ENCODE data around the gene LMF2. TPM values are rescaled to one million over a fixed set of nuclear protein-coding genes. Genes with fewer than 3 reads are reported as not detected.

Gene LMF2
- total and polyA plus RNA-seq, 2 of the 4 experiments (the other 2 are of a cell fraction), result 16.8 to 82.6 TPM

GRCh38 chr22:50454556-50455075 is 52.9 kb downstream of the LMF2 start:
- POLR2A ChIA-PET (ENCODE audit: unreplicated experiment), result no interaction called here
- dilution Hi-C loops (cut with HindIII; ENCODE audit: low sequenced_read_pairs, unreplicated experiment), result no loop called here

More at GRCh38 chr22:50454556-50455075, 52.9 kb downstream of the LMF2 start:
- no peak overlapping the region for H3K23ac ChIP-seq (ENCODE audit: low read depth, low read length)
- no peak overlapping the region for H2AK9ac ChIP-seq (replicated peaks; ENCODE audit: low read depth, low read length, poor library complexity)
- no peak for ATAC-seq (ENCODE audit: low read depth)
- H3K79me1 ChIP-seq (ENCODE audit: low read depth in 1 of 2, low read length in 2 of 2), result peaks cover 3 to 10% of the 10 kb centered on the region in 2 experiments; a peak in 1 of 4 replicates
- no peaks in the 10 kb centered on the region for H3K27me3 ChIP-seq (ENCODE audit: control insufficient read depth, insufficient read depth, low read length)
- H2BK5ac ChIP-seq (ENCODE audit: low read depth, low read length, poor library complexity, severe bottlenecking), result no peak overlapping the region
- 0 out of 2 replicates have a peak, but pooled peaks cover 3% of the 10 kb centered on the region for H3K9me1 ChIP-seq (ENCODE audit: insufficient read depth, low read length)
- H3K14ac ChIP-seq (replicated peaks; ENCODE audit: low read depth, low read length), result no peak overlapping the region
- H3K18ac ChIP-seq (ENCODE audit: low read depth, low read length), result no peak overlapping the region
- H4K8ac ChIP-seq (ENCODE audit: low read depth in 2 of 2, low read length in 2 of 2), result no peak overlapping the region
- H3K4ac ChIP-seq (ENCODE audit: low read depth, low read length), result no peak overlapping the region
- H3K9me3 ChIP-seq (ENCODE audit: control insufficient read depth, insufficient read depth, low read length), result no peaks in the 10 kb centered on the region
- H2BK20ac ChIP-seq (ENCODE audit: low read depth, low read length), result no peak overlapping the region
- no peak overlapping the region for H2AK5ac ChIP-seq (ENCODE audit: low read depth, low read length)
- H3K9ac ChIP-seq (ENCODE audit: low read depth, low read length), result no peak overlapping the region
- H3K36me3 ChIP-seq (ENCODE audit: control insufficient read depth, insufficient read depth, low read length), result peaks cover 64% of the 10 kb centered on the region
- H3K56ac ChIP-seq (ENCODE audit: extremely low read depth, insufficient read depth, low read length), result no peak overlapping the region
- no peak overlapping the region for H3K27ac ChIP-seq (ENCODE audit: insufficient read depth, low read length)
- no TSS peak for BruUV-seq (replicated peaks)
- H4K20me1 ChIP-seq (ENCODE audit: insufficient read depth, low read length), result peaks cover 9% of the 10 kb centered on the region; the same call in 1 of the 2 replicates
- CTCF ChIA-PET, result no interaction called here
- H2BK120ac ChIP-seq (ENCODE audit: low read depth, low read length), result no peak overlapping the region
- no peak for TF ChIP-seq ELK1 (IDR thresholded peaks at IDR 0.05; ENCODE audit: borderline replicate concordance, low read depth, low read length)
- intact Hi-C loops (cut with micrococcal nuclease) (no loop called here), in situ Hi-C loops (cut with MboI; ENCODE audit: low sequenced_read_pairs) (no loop called here)
- no peak overlapping the region for H4K5ac ChIP-seq (ENCODE audit: low read depth, low read length)
- no peak overlapping the region for H3K4me2 ChIP-seq (ENCODE audit: low read depth, low read length)
- H2AFZ ChIP-seq (replicated peaks; ENCODE audit: low read length, poor library complexity), result no peak overlapping the region
- no peaks in the 10 kb centered on the region for H3K4me1 ChIP-seq (ENCODE audit: control insufficient read depth, insufficient read depth, low read length)
- H4K91ac ChIP-seq (ENCODE audit: insufficient read depth, low read depth, low read length), result no peak overlapping the region
- H2BK15ac ChIP-seq (ENCODE audit: low read depth, low read length), result no peak overlapping the region
- H3K4me3 ChIP-seq (ENCODE audit: insufficient read depth, low read depth, low read length), result no peak overlapping the region
- no peak for DNase-seq
- 99% methylated on average over 14 of the region's 27 CpGs; no CpG with 5 or more reads in 1 of the 2 experiments for WGBS, 2 experiments (ENCODE audit: extremely low coverage in 2 of 2, insufficient read length in 1 of 2)

Other genes starting within 250 kb of the LMF2 start
- 35.6 and 41.0 TPM in 2 replicates for gene MAPK12, start 246.0 kb downstream of the LMF2 start, total RNA-seq (2012; rRNA removed)
- 56.3 and 59.9 TPM in 2 replicates for gene MAPK12, start 246.0 kb downstream of the LMF2 start, polyA plus RNA-seq (2012; rRNA removed)
- 7.5 and 8.1 TPM in 2 replicates for gene MAPK11, start 237.3 kb downstream of the LMF2 start, total RNA-seq (2012; rRNA removed)
- 14.4 and 16.6 TPM in 2 replicates for gene MAPK11, start 237.3 kb downstream of the LMF2 start, polyA plus RNA-seq (2012; rRNA removed)
- gene PLXNB2, start 200.1 kb downstream of the LMF2 start, total RNA-seq (2012; rRNA removed), result 73.1 and 84.7 TPM in 2 replicates
- gene PLXNB2, start 200.1 kb downstream of the LMF2 start, polyA plus RNA-seq (2012; rRNA removed), result 202 and 220 TPM in 2 replicates
- gene DENND6B, start 180.7 kb downstream of the LMF2 start, total RNA-seq (2012; rRNA removed), result 0.36 and 0.56 TPM in 2 replicates
- 4.9 and 5.3 TPM in 2 replicates for gene DENND6B, start 180.7 kb downstream of the LMF2 start, polyA plus RNA-seq (2012; rRNA removed)
- 49.4 and 51.6 TPM in 2 replicates for gene PPP6R2, start 164.4 kb downstream of the LMF2 start, total RNA-seq (2012; rRNA removed)
- 46.9 and 49.2 TPM in 2 replicates for gene PPP6R2, start 164.4 kb downstream of the LMF2 start, polyA plus RNA-seq (2012; rRNA removed)
- 21.5 and 22.8 TPM in 2 replicates for gene SBF1, start 32.7 kb downstream of the LMF2 start, total RNA-seq (2012; rRNA removed)
- 33.2 and 41.0 TPM in 2 replicates for gene SBF1, start 32.7 kb downstream of the LMF2 start, polyA plus RNA-seq (2012; rRNA removed)
- 0.18 and 0.28 TPM in 2 replicates for gene ADM2, start 26.2 kb downstream of the LMF2 start, total RNA-seq (2012; rRNA removed)
- 1.9 and 2.3 TPM in 2 replicates for gene ADM2, start 26.2 kb downstream of the LMF2 start, polyA plus RNA-seq (2012; rRNA removed)
- not detected in 2 replicates for gene MIOX, start 20.8 kb downstream of the LMF2 start, total RNA-seq (2012; rRNA removed)
- not detected in 2 replicates for gene MIOX, start 20.8 kb downstream of the LMF2 start, polyA plus RNA-seq (2012; rRNA removed)
- 36.4 and 38.5 TPM in 2 replicates for gene NCAPH2, start 522 bp upstream of the LMF2 start, total RNA-seq (2012; rRNA removed)
- gene NCAPH2, start 522 bp upstream of the LMF2 start, polyA plus RNA-seq (2012; rRNA removed), result 30.2 and 30.8 TPM in 2 replicates
- 1.3 and 1.7 TPM in 2 replicates for gene SCO2, start 17.9 kb upstream of the LMF2 start, total RNA-seq (2012; rRNA removed)
- 1.8 and 1.9 TPM in 2 replicates for gene SCO2, start 17.9 kb upstream of the LMF2 start, polyA plus RNA-seq (2012; rRNA removed)
- gene TYMP, start 22.3 kb upstream of the LMF2 start, total RNA-seq (2012; rRNA removed), result 0.18 and 0.28 TPM in 2 replicates
- gene TYMP, start 22.3 kb upstream of the LMF2 start, polyA plus RNA-seq (2012; rRNA removed), result 0.74 and 1.5 TPM in 2 replicates
- not detected in 2 replicates for gene KLHDC7B, start 38.2 kb upstream of the LMF2 start, total RNA-seq (2012; rRNA removed)
- 0.03 and 0.05 TPM in 2 replicates for gene KLHDC7B, start 38.2 kb upstream of the LMF2 start, polyA plus RNA-seq (2012; rRNA removed)
- gene SYCE3, start 55.2 kb upstream of the LMF2 start, total RNA-seq (2012; rRNA removed), result not detected in 2 replicates
- gene SYCE3, start 55.2 kb upstream of the LMF2 start, polyA plus RNA-seq (2012; rRNA removed), result not detected in 2 replicates
- 0.36 and 0.56 TPM in 2 replicates for gene CPT1B, start 70.7 kb upstream of the LMF2 start, total RNA-seq (2012; rRNA removed)
- 1.8 and 2.1 TPM in 2 replicates for gene CPT1B, start 70.7 kb upstream of the LMF2 start, polyA plus RNA-seq (2012; rRNA removed)
- 7.2 and 8.1 TPM in 2 replicates for gene CHKB, start 75.1 kb upstream of the LMF2 start, total RNA-seq (2012; rRNA removed)
- gene CHKB, start 75.1 kb upstream of the LMF2 start, polyA plus RNA-seq (2012; rRNA removed), result 35.3 and 36.9 TPM in 2 replicates
- under 0.01 TPM in 2 replicates for gene MAPK8IP2, start 93.1 kb upstream of the LMF2 start, total RNA-seq (2012; rRNA removed)
- gene MAPK8IP2, start 93.1 kb upstream of the LMF2 start, polyA plus RNA-seq (2012; rRNA removed), result 0.14 and 0.22 TPM in 2 replicates
- 3.1 and 3.4 TPM in 2 replicates for gene ARSA, start 120.5 kb upstream of the LMF2 start, total RNA-seq (2012; rRNA removed)
- 24.2 and 30.0 TPM in 2 replicates for gene ARSA, start 120.5 kb upstream of the LMF2 start, polyA plus RNA-seq (2012; rRNA removed)
- gene SHANK3, start 165.1 kb upstream of the LMF2 start, total RNA-seq (2012; rRNA removed), result 0.18 and 0.28 TPM in 2 replicates
- 1.5 and 2.2 TPM in 2 replicates for gene SHANK3, start 165.1 kb upstream of the LMF2 start, polyA plus RNA-seq (2012; rRNA removed)
- gene ACR, start 230.5 kb upstream of the LMF2 start, total RNA-seq (2012; rRNA removed), result not detected in 2 replicates
- not detected in 2 replicates for gene ACR, start 230.5 kb upstream of the LMF2 start, polyA plus RNA-seq (2012; rRNA removed)

All from IMR-90 (cell line).